Stimulated activated naive B cell treated with anti-CD40 and anti-IgM and Interleukin-4, amounts not matched to agents 10 μg/mL and 1 μg/mL and 100 μg/mL, for 72 hours (primary cell): ENCODE results near the gene PARP8.
"Not testable (repeated sequence)": the region's sequence is repeated elsewhere in the genome, so short reads cannot be mapped to it uniquely, and the experiment has no call there.

ENCODE experiments used
- ATAC-seq, 2 donors: fragments of 150-1000 bp; cut with Tn5 transposase; replicated peaks; 2 replicates each; pipeline ENCODE4 v1.10.0; 2021; ENCODE audit warnings: moderate library complexity in 1 of 2
- DNase-seq: peaks from one replicate; pipeline ENCODE4 v3.0.0; 2021
- H3K27ac Mint-ChIP-seq: one replicate; pipeline ENCODE4 v1.8.0; 2022; ENCODE audit warnings: mild to moderate bottlenecking, mixed read lengths
- H3K27me3 Mint-ChIP-seq, 2 donors: one replicate each; pipeline ENCODE4 v1.8.0; 2022; ENCODE audit warnings: mixed read lengths in 2 of 2
- H3K36me3 Mint-ChIP-seq, 2 donors: one replicate each; pipeline ENCODE4 v1.8.0; 2022; ENCODE audit warnings: mixed read lengths in 2 of 2, mild to moderate bottlenecking in 1 of 2
- H3K4me1 Mint-ChIP-seq, 2 donors: one replicate each; pipeline ENCODE4 v1.8.0; 2022; ENCODE audit warnings: mixed read lengths in 2 of 2, mild to moderate bottlenecking in 1 of 2
- H3K4me3 Mint-ChIP-seq, 2 donors: one replicate each; pipeline ENCODE4 v1.8.0; 2022; ENCODE audit warnings: mild to moderate bottlenecking in 2 of 2, mixed read lengths in 2 of 2, moderate library complexity in 1 of 2
- H3K9me3 Mint-ChIP-seq, 2 donors: one replicate each; pipeline ENCODE4 v1.8.0; 2022; ENCODE audit warnings: mixed read lengths in 2 of 2, mild to moderate bottlenecking in 1 of 2

The PARP8 gene

GRCh38 chr5:50666261-50667022 lies at the start of gene PARP8:
TSS of gene PARP8 (plus strand) at chr5:50666637. CDS start at chr5:50667096, 459 bp downstream.
- ATAC-seq, result peak; percentile 61 to 67
- H3K27me3 Mint-ChIP-seq, result no peaks in the 10 kb centered on the region
- peaks cover 19 to 37% of the 10 kb centered on the region in 2 donors for H3K4me1 Mint-ChIP-seq
- H3K9me3 Mint-ChIP-seq, result no peaks in the 10 kb centered on the region
- DNase-seq, result peak; percentile 40
- H3K4me3 Mint-ChIP-seq, result peak within 1 kb of the TSS; percentile 94 to 100
- H3K27ac Mint-ChIP-seq, result peak within 1 kb of the TSS; percentile 100
- peaks cover 7 to 8% of the 10 kb centered on the region in 2 donors for H3K36me3 Mint-ChIP-seq

GRCh38 chr5:50623666-50624065 lies 42.8 kb upstream of the PARP8 start:
- Mint-ChIP-seq H3K27me3 (peaks cover 0 to 4% of the 10 kb centered on the region in 2 donors), H3K27ac (no peak overlapping the region), H3K4me3 (no peak overlapping the region), H3K4me1 (peaks cover 4 to 16% of the 10 kb centered on the region in 2 donors), H3K36me3 (peaks cover 0 to 3% of the 10 kb centered on the region in 2 donors), H3K9me3 (peaks cover 4% of the 10 kb centered on the region in 2 donors)
- no peak for ATAC-seq
- no peak for DNase-seq

- not testable (repeated sequence) for ATAC-seq, H3K27ac Mint-ChIP-seq, H3K9me3 Mint-ChIP-seq, H3K36me3 Mint-ChIP-seq, H3K27me3 Mint-ChIP-seq, H3K4me3 Mint-ChIP-seq, H3K4me1 Mint-ChIP-seq, DNase-seq
Observed at GRCh38 chr5:50634866-50635265, 31.6 kb upstream of the PARP8 start.

- H3K4me3 Mint-ChIP-seq, H3K9me3 Mint-ChIP-seq, ATAC-seq, H3K27me3 Mint-ChIP-seq, H3K4me1 Mint-ChIP-seq, H3K36me3 Mint-ChIP-seq, H3K27ac Mint-ChIP-seq, DNase-seq: not testable (repeated sequence)
Observed at GRCh38 chr5:50637576-50637975, 28.9 kb upstream of the PARP8 start.

GRCh38 chr5:50646591-50646990 lies 19.8 kb upstream of the PARP8 start:
- Mint-ChIP-seq H3K4me1 (peaks cover 0 to 2% of the 10 kb centered on the region in 2 donors), H3K27me3 (no peaks in the 10 kb centered on the region), H3K36me3 (no peaks in the 10 kb centered on the region), H3K4me3 (no peak overlapping the region), H3K9me3 (no peaks in the 10 kb centered on the region), H3K27ac (no peak overlapping the region)
- no peak for ATAC-seq
- DNase-seq, result no peak

- Mint-ChIP-seq H3K27ac (peak overlapping the region; percentile 51), H3K36me3 (no peaks in the 10 kb centered on the region), H3K9me3 (no peaks in the 10 kb centered on the region)
Observed at GRCh38 chr5:50647726-50648125, 18.7 kb upstream of the PARP8 start.

GRCh38 chr5:50653946-50654345 lies 12.5 kb upstream of the PARP8 start:
- ATAC-seq, result peak; percentile 98 to 99
- Mint-ChIP-seq H3K9me3 (peaks cover 0 to 1% of the 10 kb centered on the region in 2 donors), H3K36me3 (no peaks in the 10 kb centered on the region), H3K4me3 (no peak overlapping the region), H3K4me1 (peaks cover 20 to 29% of the 10 kb centered on the region in 2 donors), H3K27ac (peak overlapping the region; percentile 17), H3K27me3 (no peaks in the 10 kb centered on the region)
- DNase-seq, result peak; percentile 44

More at GRCh38 chr5:50647726-50648125, 18.7 kb upstream of the PARP8 start:
- ATAC-seq (no peak), DNase-seq (no peak)
- Mint-ChIP-seq H3K4me3 (no peak overlapping the region), H3K27me3 (no peaks in the 10 kb centered on the region), H3K4me1 (peaks cover 0 to 2% of the 10 kb centered on the region in 2 donors)

- no peaks in the 10 kb centered on the region for H3K36me3 Mint-ChIP-seq
- DNase-seq, result no peak
- H3K4me3 Mint-ChIP-seq, result no peak overlapping the region
- no peaks in the 10 kb centered on the region for H3K27me3 Mint-ChIP-seq
- peaks cover 18 to 29% of the 10 kb centered on the region in 2 donors for H3K4me1 Mint-ChIP-seq
- peaks cover 0 to 1% of the 10 kb centered on the region in 2 donors for H3K9me3 Mint-ChIP-seq
- no peak for ATAC-seq
- H3K27ac Mint-ChIP-seq, result no peak overlapping the region
Observed at GRCh38 chr5:50655067-50655809, 11.2 kb upstream of the PARP8 start.

- H3K9me3 Mint-ChIP-seq, result peaks cover 0 to 1% of the 10 kb centered on the region in 2 donors
- no peak for ATAC-seq
- no peak overlapping the region for H3K27ac Mint-ChIP-seq
- H3K36me3 Mint-ChIP-seq, result no peaks in the 10 kb centered on the region
- DNase-seq, result no peak
- H3K4me3 Mint-ChIP-seq, result no peak overlapping the region
- H3K27me3 Mint-ChIP-seq, result no peaks in the 10 kb centered on the region
- H3K4me1 Mint-ChIP-seq, result peaks cover 18 to 29% of the 10 kb centered on the region in 2 donors
Observed at GRCh38 chr5:50655810-50656205, 10.6 kb upstream of the PARP8 start.

- H3K4me1 Mint-ChIP-seq, result peaks cover 18 to 29% of the 10 kb centered on the region in 2 donors
- no peaks in the 10 kb centered on the region for H3K36me3 Mint-ChIP-seq
- no peaks in the 10 kb centered on the region for H3K27me3 Mint-ChIP-seq
- peaks cover 0 to 1% of the 10 kb centered on the region in 2 donors for H3K9me3 Mint-ChIP-seq
- ATAC-seq, result no peak
- H3K4me3 Mint-ChIP-seq, result no peak overlapping the region
- no peak for DNase-seq
- H3K27ac Mint-ChIP-seq, result no peak overlapping the region
Observed at GRCh38 chr5:50657044-50657443, 9.4 kb upstream of the PARP8 start.

- no peak overlapping the region for H3K4me3 Mint-ChIP-seq
- DNase-seq (no peak), ATAC-seq (no peak)
- peaks cover 18 to 30% of the 10 kb centered on the region in 2 donors for H3K4me1 Mint-ChIP-seq
- H3K36me3 Mint-ChIP-seq, result no peaks in the 10 kb centered on the region
- H3K27ac Mint-ChIP-seq, result peak overlapping the region; percentile 26
- H3K27me3 Mint-ChIP-seq, result no peaks in the 10 kb centered on the region
- peaks cover 0 to 1% of the 10 kb centered on the region in 2 donors for H3K9me3 Mint-ChIP-seq
Observed at GRCh38 chr5:50658246-50658645, 8.2 kb upstream of the PARP8 start.

- Mint-ChIP-seq H3K36me3 (peaks cover 7 to 8% of the 10 kb centered on the region in 2 donors), H3K4me1 (peaks cover 17 to 24% of the 10 kb centered on the region in 2 donors), H3K4me3 (no peak overlapping the region), H3K27me3 (no peaks in the 10 kb centered on the region), H3K9me3 (no peaks in the 10 kb centered on the region), H3K27ac (no peak overlapping the region)
- ATAC-seq (no peak), DNase-seq (no peak)
Observed at GRCh38 chr5:50663636-50664035, 2.8 kb upstream of the PARP8 start.

- no peak overlapping the region for H3K4me3 Mint-ChIP-seq
- peaks cover 7 to 8% of the 10 kb centered on the region in 2 donors for H3K36me3 Mint-ChIP-seq
- no peaks in the 10 kb centered on the region for H3K27me3 Mint-ChIP-seq
- no peaks in the 10 kb centered on the region for H3K9me3 Mint-ChIP-seq
- H3K4me1 Mint-ChIP-seq, result peaks cover 17 to 30% of the 10 kb centered on the region in 2 donors
- no peak for ATAC-seq
- peak overlapping the region; percentile 56 for H3K27ac Mint-ChIP-seq
- DNase-seq, result no peak
Observed at GRCh38 chr5:50665091-50665490, 1.3 kb upstream of the PARP8 start.

GRCh38 chr5:50665761-50666202 lies 655 bp upstream of the PARP8 start:
- H3K9me3 Mint-ChIP-seq, ATAC-seq, H3K36me3 Mint-ChIP-seq, H3K27me3 Mint-ChIP-seq: not testable (repeated sequence)
- H3K27ac Mint-ChIP-seq, result peak overlapping the region; percentile 97
- DNase-seq, result peak; percentile 13
- H3K4me3 Mint-ChIP-seq, result peak overlapping the region; percentile 94 to 100
- H3K4me1 Mint-ChIP-seq, result peaks cover 17 to 32% of the 10 kb centered on the region in 2 donors
